Upper lobe of left lung (tissue), 4 donors: Measurements from ENCODE around the gene PTCD3.

Source experiments
- EP300 ChIP-seq, 4 donors: sonication (generic); formaldehyde crosslinking; IDR thresholded peaks; one replicate each; pipeline ENCODE4 v1.5.1; 2017; ENCODE audit warnings: antibody characterized with exemption in 4 of 4, control low read depth in 2 of 4
- POLR2AphosphoS5 ChIP-seq, 2 donors: sonication (generic); formaldehyde crosslinking; IDR thresholded peaks; one replicate each; pipeline ENCODE4 v1.5.1; 2017; ENCODE audit warnings: antibody characterized with exemption in 2 of 2
- TF ChIP-seq, protein P1 (sequence below), 6 experiments: fragments of 450-650 bp in 4 of 6; fragments of 200-600 bp in 2 of 6; sonication (generic) in 2 of 6; IDR thresholded peaks; one replicate each; pipeline ENCODE4 v1.5.1; 2016 to 2019; ENCODE audit warnings: antibody characterized with exemption in 6 of 6

DNA sequence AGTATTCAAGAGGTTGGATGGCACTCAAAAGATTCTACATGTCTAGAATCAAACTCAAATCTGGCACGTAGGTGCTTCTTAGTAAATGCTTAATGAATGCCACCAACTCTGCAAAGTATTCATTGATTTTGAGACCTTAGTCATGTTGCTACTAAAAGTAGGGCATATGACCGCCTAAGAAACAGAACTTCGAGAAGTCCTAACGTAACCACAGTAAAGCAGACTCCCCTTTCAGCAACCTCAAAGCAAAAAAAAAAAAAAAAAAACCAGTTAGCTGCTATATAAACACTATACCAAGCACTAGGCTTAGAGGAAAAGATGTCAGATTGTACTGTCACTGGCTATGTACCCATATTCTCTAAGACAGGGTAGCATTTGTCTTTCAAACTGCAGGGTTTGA, 33.9 kb downstream of the PTCD3 start:
- TF ChIP-seq POLR2AphosphoS5 (IDR thresholded peaks at IDR 0.05), result no peak
- TF ChIP-seq, protein P1, sequence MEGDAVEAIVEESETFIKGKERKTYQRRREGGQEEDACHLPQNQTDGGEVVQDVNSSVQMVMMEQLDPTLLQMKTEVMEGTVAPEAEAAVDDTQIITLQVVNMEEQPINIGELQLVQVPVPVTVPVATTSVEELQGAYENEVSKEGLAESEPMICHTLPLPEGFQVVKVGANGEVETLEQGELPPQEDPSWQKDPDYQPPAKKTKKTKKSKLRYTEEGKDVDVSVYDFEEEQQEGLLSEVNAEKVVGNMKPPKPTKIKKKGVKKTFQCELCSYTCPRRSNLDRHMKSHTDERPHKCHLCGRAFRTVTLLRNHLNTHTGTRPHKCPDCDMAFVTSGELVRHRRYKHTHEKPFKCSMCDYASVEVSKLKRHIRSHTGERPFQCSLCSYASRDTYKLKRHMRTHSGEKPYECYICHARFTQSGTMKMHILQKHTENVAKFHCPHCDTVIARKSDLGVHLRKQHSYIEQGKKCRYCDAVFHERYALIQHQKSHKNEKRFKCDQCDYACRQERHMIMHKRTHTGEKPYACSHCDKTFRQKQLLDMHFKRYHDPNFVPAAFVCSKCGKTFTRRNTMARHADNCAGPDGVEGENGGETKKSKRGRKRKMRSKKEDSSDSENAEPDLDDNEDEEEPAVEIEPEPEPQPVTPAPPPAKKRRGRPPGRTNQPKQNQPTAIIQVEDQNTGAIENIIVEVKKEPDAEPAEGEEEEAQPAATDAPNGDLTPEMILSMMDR (IDR thresholded peaks at IDR 0.05), result no peak
- no peak for TF ChIP-seq EP300 (IDR thresholded peaks at IDR 0.05)
